Thyroid gland (tissue), 4 donors: ENCODE results near the gene SDHB.

Experiments
- POLR2A ChIP-seq, 2 donors: fragments of 450-650 bp; IDR thresholded peaks; one replicate each; pipeline ENCODE4 v1.6.1; 2017; ENCODE audit warnings: antibody characterized with exemption in 2 of 2, mild to moderate bottlenecking in 2 of 2, moderate library complexity in 1 of 2
- TF ChIP-seq, protein P1 (sequence below), 6 experiments: fragments of 200-600 bp in 3 of 6; fragments of 450-650 bp in 3 of 6; sonication (generic) in 3 of 6; IDR thresholded peaks; one replicate each; pipeline ENCODE4 v1.5.1; 2016 to 2019; ENCODE audit warnings: antibody characterized with exemption in 6 of 6, mild to moderate bottlenecking in 2 of 6, inconsistent platforms in 1 of 6, moderate library complexity in 1 of 6

DNA sequence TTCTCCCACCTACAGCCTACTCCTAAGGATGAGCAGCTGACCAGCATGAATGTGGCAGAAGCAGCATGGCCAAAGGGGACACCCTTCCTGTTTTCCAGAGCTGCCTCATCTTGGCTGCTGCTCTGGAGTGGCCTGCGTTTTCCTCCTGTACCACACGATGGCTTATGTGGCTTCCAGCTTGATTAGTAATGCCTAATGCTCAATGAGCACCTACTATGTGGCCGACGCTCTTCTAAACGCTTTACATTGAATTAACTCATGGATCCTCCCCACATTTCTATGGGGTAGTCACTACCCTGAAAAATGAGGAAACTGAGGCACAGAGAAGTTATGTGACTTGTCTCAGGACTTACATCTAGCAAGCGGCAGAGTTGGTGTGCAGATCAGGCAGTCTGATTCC is 18.0 kb upstream of the SDHB start:
- TF ChIP-seq, protein P1, sequence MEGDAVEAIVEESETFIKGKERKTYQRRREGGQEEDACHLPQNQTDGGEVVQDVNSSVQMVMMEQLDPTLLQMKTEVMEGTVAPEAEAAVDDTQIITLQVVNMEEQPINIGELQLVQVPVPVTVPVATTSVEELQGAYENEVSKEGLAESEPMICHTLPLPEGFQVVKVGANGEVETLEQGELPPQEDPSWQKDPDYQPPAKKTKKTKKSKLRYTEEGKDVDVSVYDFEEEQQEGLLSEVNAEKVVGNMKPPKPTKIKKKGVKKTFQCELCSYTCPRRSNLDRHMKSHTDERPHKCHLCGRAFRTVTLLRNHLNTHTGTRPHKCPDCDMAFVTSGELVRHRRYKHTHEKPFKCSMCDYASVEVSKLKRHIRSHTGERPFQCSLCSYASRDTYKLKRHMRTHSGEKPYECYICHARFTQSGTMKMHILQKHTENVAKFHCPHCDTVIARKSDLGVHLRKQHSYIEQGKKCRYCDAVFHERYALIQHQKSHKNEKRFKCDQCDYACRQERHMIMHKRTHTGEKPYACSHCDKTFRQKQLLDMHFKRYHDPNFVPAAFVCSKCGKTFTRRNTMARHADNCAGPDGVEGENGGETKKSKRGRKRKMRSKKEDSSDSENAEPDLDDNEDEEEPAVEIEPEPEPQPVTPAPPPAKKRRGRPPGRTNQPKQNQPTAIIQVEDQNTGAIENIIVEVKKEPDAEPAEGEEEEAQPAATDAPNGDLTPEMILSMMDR (IDR thresholded peaks at IDR 0.05), result no peak
- no peak for TF ChIP-seq POLR2A (IDR thresholded peaks at IDR 0.05)
